GM18868 (cell line): ENCODE results near the gene FGF18.
"Not testable (repeated sequence)": the region's sequence is repeated elsewhere in the genome, so short reads cannot be mapped to it uniquely, and the experiment has no call there.

ENCODE experiments used
- ATAC-seq: cut with Tn5 transposase; IDR thresholded peaks from one replicate; pipeline ENCODE4 v1.9.1; 2021; ENCODE audit warnings: mild to moderate bottlenecking, moderate library complexity; ENCODE audit not compliant: unreplicated experiment

The FGF18 gene

DNA sequence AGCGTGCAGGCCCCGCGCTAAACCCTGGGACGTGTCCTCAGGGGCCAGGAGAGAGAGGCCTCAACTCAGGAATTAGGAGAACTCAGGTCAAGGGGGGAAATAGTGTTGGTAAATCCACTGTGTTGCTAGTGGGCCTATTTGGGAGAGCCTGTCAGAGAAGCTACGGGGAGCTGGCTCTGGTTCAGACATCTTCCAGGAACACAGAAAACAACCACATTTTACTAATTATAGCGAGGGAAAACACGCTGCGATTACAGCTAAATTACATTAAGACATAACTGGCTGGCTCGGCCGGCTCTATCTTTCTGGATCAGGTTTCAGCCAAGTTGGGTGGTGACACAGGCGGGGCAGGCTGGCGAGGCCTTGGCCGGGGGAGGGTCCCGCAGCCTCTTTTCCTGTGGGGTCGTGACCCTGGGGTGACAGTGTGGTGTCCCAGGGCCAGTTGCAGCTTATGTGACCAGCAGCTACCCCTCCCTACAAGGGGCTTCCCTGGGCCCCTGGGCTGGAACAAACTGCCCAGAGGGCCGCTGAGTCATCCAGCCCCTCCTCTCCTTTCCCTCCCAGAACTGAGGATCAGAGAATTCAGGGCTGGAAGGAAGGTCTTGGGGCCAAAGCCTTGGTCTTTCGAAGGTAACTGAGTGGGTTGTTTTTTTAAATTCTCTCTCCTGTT is 75.1 kb downstream of the FGF18 start:
- no peak for ATAC-seq

DNA sequence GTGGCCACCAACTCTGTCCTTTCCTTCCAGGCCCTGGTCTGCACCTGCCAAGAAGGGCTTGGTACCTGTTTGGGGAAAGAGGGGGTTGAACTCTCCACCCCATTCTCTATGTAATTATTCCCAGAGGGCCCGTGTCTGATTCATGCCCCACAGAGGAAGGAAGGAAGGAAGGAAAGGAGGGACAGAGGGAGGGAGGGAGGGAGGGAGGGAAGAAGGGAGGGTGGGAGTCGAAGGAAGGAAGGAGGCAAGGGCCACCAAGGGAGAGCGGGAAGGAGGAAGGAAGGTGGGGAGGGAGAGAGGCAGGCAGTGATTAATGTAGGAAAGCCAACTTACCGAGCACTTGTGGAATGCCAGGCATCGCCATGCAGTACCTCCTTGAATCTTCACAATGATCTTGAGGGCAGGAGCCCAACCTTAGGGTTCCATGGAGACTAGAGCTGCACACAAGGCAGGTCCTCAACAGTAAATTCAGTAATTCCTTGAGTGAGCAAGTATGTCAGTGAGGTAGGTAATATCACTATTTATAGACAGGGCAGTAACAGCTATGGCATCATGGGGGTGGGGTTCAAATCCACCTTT is 75.8 kb downstream of the FGF18 start:
- ATAC-seq = no peak

DNA sequence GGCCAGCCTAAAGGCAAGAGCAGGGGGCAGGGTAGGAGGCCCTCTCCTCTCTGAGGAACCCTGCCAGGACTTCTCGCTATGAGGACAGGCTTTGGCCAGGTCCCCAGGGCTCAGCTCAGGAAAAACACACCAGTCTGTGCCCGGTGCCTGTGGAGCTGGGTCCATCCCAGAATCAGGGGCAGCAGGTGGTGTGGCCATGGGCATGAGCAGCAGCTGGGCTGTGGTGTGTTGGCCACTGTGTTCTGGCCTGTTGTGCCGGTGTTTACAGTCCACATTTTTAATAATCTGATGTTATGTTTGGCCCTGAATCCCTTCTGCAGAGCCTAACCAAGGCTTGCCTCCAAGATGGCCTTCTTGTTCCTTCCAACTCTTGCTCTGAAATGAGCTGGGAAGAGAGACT is 77.0 kb downstream of the FGF18 start:
- ATAC-seq = no peak

DNA sequence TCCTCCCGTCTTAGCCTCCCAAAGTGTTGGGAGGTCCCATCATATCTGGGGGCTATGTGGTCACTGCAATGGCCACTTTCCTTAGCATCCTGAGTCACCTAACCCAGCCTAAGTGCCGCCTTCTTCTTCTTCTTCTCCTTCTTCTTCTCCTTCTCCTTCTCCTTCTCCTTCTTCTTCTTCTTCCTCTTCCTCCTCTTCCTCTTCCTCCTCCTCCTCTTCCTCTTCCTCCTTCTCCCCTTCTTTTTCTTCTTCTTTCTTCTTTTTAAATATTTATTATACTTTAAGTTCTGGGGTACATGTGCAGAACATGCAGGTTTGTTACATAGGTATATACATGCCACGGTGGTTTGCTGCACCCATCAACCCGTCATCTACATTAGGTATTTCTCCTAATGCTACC is 78.0 kb downstream of the FGF18 start:
- not testable (repeated sequence) for ATAC-seq

DNA sequence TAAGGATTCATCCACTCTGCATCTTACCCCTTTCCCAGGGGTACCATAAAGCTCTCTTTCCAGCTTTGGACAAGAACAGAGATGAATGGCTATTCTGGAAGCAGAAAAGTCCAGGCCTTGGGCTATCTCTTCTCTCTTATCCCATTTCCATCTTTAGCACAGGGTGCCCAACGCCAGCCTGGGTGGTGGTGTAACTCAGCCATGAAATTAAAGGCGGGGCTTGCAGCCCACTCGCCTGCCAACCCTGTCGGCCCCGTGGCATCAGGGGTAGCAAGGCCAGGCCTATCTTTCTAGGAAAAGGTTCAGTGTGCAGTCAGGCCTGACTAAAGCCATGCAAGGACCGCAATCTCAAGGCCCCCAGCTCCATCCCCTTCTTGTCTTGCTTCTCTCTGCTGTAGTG is 78.7 kb downstream of the FGF18 start:
- no peak for ATAC-seq

DNA sequence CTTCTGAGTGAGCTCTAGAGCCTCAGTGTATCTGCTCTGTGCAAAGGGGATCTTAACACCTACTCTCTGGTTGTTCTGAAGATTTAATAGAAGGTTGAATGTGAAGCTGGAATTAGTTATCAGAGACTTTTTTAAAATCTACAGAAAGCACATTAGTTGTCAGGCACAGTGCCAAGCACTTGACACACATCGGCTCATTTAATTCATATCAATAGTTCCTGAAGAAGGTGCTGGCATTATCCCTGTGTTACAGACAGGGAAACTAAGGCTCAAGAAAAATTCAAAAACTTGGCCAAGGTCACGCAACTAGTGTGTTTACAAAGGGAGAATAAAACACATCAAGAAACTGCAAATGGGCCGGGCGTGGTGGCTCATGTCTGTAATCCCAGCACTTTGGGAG is 80.2 kb downstream of the FGF18 start:
- no peak for ATAC-seq

DNA sequence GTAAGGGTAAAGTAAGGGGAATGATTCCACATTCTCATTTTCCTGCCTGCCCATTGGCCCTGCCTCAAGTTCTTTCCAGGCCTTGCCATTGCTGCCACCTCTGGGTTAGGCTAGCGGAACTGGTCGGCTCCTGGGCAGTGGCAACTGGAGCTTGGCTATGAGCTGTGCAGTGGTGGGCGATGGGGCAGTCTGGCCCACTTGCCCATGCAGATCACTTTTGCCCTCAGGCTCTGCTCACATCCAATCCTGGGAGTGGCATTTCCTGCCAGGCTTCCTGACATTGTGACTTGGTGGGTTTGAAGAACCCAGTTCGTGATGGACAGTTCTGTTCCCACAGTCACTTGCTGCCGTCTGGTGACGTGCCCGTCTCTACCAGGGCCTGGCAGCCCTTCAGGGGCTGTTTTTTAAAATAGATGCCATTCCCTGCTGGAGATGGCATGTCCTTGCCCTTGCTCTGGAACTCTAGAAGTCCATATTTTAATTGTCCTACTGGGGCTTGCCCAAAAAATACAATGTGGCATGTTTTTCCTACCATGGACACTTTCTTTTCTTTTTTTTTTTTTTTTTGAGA is 86.1 kb downstream of the FGF18 start:
- no peak for ATAC-seq

DNA sequence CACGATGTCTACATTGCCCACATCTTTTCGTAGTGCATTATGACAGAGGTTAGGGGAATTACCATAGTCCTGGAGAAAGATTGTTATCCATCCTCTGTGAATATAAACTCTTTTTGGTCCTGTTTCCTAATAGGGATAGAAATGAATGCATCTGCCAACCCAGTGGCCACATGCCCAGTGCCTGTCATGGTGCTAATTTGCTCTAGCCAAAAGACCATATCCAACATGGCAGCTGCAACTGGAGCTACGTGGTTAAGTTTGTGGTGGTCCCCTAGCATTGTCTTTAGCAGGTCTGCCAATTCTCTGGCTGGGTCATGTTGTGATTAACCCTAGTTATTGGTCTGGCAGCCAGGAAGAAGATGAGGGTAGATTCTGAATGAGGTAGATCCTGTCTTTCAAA is 87.5 kb downstream of the FGF18 start:
- no peak for ATAC-seq
